ENCODE results near the gene ARHGEF7.

ARHGEF7 gene

GRCh38 chr13:111342721-111343120 is 227.6 kb downstream of the ARHGEF7 start:
- no peak for DNase-seq (ENCODE audit: low read depth in 2 of 3, low spot score in 1 of 3)

- no peak for DNase-seq (ENCODE audit: low read depth in 2 of 3, low spot score in 1 of 3)
Measured at GRCh38 chr13:111343186-111343805, 228.2 kb downstream of the ARHGEF7 start.

GRCh38 chr13:111344471-111345191 is 229.5 kb downstream of the ARHGEF7 start:
- no peak for DNase-seq (ENCODE audit: low read depth in 2 of 3, low spot score in 1 of 3)

GRCh38 chr13:111345682-111346081 is 230.6 kb downstream of the ARHGEF7 start:
- no peak for DNase-seq (ENCODE audit: low read depth in 2 of 3, low spot score in 1 of 3)

- DNase-seq (ENCODE audit: low read depth in 2 of 3, low spot score in 1 of 3), result no peak
Measured at GRCh38 chr13:111346101-111346680, 231.1 kb downstream of the ARHGEF7 start.

GRCh38 chr13:111347438-111347837 is 232.3 kb downstream of the ARHGEF7 start:
- DNase-seq (ENCODE audit: low read depth in 2 of 3, low spot score in 1 of 3), result no peak

GRCh38 chr13:111353508-111353907 is 238.4 kb downstream of the ARHGEF7 start:
- no peak for DNase-seq (ENCODE audit: low read depth in 2 of 3, low spot score in 1 of 3)

GRCh38 chr13:111354789-111355188 is 239.7 kb downstream of the ARHGEF7 start:
- DNase-seq (ENCODE audit: low read depth in 2 of 3, low spot score in 1 of 3), result no peak
